GM21737 (cell line): Measurements from ENCODE around the gene NR4A1.

Source experiments
- ATAC-seq: cut with Tn5 transposase; IDR thresholded peaks from one replicate; pipeline ENCODE4 v1.9.1; 2021; ENCODE audit warnings: mild to moderate bottlenecking, moderate library complexity; ENCODE audit not compliant: unreplicated experiment

NR4A1 gene

DNA sequence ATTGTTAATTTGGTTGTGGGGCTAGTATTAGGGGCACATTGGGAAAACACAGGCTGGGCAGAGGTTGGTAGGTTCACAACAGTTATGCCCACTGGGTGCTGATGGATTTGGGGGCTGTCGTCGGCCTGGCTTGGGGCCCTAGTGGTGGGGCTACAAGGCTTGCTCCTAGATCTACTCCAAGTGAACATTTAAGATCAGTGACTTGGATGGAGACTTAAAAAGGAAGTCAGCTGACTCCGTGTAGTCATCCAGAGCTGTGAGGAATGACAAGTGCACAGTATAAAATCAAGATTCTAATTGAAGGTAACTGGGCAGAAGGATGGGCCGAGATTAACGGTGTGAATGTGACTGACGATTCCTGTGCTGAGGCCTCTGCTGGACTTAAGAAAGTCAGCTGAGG, 12.8 kb upstream of the NR4A1 start:
- no peak for ATAC-seq

- ATAC-seq, result no peak
These were observed 10.2 kb upstream of the NR4A1 start for GRCh38 chr12:52041035-52041434.

DNA sequence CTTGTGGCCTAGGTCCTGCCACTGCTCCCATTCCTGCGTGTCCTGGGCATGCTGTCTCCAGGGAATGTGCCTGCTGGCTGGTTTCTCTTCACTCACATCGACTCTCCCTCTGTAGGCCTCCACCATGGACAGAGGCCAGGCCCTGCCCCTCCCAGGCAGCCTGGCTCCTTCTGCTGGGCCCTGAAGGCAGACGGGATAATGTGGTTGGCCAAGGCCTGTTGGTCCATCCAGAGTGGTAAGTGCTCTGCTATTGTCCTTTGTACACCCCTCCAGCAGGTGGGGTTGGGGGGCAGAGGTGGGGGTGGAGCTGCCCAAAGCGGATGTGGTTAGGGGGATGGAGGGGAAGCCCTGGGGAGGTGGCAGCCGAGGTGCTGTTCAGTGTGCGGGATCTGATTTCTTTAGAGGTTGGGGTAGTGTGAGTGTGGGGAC, 9.5 kb upstream of the NR4A1 start:
- no peak for ATAC-seq

DNA sequence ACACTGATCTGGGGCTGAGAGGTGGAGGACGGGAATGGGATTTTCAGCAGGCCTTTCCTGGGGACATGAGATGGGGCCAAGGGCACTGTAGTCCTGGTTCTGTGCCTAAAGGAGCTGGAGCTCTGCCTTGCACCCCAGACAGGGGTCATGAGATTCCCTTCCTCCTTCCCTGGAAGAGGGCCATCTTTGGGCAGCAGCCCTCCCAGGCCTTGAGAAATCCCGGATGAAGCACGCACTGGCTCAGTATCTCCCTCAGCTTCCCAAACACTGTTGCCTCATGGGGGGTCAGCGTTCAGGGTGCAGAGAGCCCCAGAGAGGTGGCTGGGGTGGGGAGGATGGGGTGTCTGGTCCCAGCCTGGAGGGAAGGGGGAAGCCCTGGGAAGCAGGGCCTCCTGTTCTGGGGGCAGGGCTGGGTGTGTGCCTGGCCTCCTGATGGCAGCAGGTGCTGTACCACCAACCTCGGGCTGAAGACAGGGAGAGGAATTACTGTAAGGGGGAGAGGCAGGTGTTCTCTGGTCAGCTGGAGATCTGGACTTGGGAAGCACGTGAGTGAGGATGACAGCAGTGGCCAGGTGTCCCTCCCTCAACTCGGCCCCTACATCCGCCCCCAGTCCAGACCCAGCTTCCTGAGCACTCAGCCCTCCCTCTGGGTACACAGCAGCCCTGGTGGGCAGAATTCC, 8.4 kb upstream of the NR4A1 start:
- ATAC-seq, result no peak

GRCh38 chr12:52043386-52044212, 7.6 kb upstream of the NR4A1 start:
- no peak for ATAC-seq

- ATAC-seq, result no peak
These were observed 6.8 kb upstream of the NR4A1 start for GRCh38 chr12:52044292-52044983.

- no peak for ATAC-seq
These were observed 5.4 kb upstream of the NR4A1 start for GRCh38 chr12:52045794-52046199.

DNA sequence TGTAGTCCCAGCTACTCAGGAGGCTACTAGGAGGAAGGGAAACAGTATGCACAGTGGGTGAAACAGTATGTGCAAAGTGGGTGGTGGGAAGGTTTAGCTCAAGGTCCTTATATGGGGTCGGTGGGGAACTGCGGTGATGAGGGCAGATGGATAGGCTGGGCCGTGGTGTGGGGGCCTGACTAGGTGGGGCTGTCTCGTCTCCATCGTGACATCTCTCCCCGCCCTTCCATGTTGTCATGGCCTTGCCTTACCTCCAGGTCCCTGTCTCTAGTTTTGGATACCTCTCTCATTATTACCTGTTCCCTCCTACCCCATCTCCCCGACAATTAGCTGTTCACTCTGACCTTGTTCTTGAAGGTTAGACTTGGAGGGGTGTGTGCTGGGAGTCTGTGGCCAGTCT, 4.4 kb upstream of the NR4A1 start:
- ATAC-seq, result no peak

- no peak for ATAC-seq
These were observed 2.0 kb upstream of the NR4A1 start for GRCh38 chr12:52049286-52049685.

GRCh38 chr12:52049688-52050087, 1.6 kb upstream of the NR4A1 start:
- ATAC-seq, result no peak

- peak; percentile 2 for ATAC-seq
These were observed 1.0 kb upstream of the NR4A1 start for GRCh38 chr12:52050116-52050757.

DNA sequence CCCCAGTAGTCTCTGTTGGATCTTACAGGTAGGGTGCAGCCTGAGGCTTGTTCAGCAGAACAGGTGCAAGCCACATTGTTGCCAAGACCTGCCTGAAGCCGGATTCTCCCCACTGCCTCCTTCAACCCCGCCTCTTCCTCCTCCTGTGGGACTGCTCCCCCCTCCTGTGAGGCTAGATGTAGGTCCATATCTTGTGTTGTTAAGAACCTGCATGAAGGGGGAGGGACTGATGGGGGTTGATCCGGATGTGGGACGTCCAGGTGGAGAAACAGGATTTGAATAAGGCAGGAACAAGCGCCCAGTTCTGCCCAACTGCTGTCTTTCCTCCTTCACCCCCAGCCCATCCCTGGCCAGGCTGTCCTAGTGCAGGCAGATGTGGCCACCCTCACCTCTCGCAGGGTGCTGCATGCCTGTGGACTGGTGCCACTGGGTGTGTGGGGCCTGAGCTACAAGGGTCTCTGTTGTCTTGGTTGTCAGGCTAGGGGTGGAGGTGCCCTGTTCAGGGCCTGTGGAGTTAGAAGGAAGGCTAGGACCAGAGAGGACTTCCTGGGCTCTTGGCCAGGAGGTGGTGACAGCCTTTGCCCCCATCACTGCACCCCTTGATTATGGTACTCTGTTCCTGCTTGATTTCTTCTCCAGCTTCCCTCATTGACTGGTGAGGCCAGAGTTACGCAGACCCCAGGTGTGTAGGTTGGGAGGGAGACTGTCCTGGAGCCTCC, 1.4 kb downstream of the NR4A1 start:
- ATAC-seq, result no peak

DNA sequence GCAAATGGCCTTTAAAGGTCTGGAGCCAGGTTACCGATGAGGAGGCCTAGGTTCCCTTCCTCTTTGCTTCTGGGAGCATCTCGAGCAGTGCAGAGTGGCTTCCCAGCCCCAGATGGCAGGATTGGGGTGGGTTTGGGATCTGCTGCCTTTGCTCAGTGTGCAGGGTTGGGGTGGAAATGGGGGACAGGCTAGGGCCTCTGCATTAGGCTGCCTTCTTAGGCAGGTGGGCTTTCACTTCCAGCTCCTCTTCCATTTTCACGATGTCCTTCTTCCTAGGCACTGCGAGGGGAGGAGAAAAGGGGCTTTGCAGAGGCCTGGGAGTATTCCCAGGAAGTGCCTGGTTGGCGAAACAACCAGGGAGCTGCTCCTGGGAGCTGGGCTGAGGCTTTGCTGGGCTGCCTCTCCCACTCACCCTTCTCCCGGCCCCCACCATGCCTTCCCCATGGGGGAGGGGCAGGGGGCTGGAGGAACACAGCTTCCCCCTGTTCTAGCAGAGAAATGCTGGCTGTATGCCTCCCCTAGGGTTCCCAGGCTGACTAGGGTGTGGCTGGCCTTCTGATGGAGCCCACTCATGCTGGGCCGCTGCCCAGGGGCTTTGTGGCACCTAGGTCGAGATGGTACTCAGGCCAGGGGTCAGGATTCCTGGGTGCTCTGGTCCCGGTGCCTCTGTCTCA, 2.4 kb downstream of the NR4A1 start:
- ATAC-seq, result no peak

DNA sequence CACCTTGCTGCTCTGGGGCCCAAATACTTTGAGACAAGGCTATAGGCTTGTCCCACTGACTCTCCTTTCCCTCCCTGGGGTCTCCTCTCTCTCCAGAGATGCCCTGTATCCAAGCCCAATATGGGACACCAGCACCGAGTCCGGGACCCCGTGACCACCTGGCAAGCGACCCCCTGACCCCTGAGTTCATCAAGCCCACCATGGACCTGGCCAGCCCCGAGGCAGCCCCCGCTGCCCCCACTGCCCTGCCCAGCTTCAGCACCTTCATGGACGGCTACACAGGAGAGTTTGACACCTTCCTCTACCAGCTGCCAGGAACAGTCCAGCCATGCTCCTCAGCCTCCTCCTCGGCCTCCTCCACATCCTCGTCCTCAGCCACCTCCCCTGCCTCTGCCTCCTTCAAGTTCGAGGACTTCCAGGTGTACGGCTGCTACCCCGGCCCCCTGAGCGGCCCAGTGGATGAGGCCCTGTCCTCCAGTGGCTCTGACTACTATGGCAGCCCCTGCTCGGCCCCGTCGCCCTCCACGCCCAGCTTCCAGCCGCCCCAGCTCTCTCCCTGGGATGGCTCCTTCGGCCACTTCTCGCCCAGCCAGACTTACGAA, 3.1 kb downstream of the NR4A1 start:
- no peak for ATAC-seq

DNA sequence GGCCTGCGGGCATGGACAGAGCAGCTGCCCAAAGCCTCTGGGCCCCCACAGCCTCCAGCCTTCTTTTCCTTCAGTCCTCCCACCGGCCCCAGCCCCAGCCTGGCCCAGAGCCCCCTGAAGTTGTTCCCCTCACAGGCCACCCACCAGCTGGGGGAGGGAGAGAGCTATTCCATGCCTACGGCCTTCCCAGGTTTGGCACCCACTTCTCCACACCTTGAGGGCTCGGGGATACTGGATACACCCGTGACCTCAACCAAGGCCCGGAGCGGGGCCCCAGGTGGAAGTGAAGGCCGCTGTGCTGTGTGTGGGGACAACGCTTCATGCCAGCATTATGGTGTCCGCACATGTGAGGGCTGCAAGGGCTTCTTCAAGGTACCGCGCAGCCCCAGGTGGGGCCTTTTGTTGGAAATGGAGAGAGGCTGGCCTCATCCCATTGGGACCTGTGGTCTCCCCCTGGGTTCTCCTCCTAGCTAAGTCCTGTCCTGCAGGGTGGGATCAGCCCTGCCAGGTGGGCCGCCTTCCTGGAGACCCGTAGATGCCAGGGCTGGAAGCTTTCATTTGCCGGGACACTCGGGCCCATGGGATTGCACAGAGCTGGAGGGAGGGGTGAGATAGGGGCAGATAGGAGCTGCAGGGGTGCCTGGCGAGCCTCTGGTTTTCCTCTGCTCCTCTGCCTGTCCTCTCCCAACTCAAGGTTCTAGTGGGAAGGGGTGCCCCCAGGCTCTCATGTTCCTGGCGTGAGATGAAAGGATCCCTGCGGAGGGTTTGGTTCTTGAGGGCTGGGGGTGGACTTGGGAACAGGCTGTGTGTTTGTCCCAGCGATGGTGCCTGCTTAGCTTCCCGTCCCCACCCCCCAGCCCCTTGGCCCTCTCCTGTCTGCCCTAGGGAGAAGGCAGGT, 3.8 kb downstream of the NR4A1 start:
- ATAC-seq, result no peak

DNA sequence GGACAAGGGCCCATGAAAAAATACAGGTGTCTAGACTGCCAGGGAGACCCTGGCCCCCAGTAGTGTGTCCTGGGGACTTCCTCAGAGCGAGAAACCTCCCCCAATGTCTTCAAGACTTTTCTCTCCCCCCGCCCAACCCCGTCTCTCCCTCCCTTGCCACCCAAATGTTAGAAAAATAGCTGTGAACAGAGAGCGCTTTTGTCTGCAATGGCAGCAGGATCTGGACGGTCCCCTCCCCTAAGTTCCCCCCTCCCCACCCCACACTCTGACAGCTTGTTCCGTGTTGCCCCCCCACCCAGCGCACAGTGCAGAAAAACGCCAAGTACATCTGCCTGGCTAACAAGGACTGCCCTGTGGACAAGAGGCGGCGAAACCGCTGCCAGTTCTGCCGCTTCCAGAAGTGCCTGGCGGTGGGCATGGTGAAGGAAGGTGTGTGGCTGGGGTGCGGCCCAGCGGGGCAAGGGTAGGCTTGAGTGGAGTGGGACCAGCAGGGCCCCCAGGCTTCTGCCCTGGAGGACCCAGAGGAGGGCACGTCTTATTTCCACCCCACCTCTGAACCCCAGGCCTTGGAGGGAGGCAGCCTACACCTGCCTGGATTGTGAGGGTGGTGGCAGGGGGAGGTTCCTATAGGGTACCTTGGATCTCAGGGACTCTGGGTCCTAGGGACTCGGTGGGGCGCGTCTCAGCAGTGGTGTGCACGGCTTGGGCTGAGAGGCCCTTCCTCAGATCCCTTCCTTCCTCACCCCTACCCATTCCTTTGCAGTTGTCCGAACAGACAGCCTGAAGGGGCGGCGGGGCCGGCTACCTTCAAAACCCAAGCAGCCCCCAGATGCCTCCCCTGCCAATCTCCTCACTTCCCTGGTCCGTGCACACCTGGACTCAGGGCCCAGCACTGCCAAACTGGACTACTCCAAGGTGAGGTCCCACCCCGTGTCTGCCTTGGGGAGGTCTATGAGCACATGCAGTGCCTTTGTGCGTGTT, 4.8 kb downstream of the NR4A1 start:
- no peak for ATAC-seq

DNA sequence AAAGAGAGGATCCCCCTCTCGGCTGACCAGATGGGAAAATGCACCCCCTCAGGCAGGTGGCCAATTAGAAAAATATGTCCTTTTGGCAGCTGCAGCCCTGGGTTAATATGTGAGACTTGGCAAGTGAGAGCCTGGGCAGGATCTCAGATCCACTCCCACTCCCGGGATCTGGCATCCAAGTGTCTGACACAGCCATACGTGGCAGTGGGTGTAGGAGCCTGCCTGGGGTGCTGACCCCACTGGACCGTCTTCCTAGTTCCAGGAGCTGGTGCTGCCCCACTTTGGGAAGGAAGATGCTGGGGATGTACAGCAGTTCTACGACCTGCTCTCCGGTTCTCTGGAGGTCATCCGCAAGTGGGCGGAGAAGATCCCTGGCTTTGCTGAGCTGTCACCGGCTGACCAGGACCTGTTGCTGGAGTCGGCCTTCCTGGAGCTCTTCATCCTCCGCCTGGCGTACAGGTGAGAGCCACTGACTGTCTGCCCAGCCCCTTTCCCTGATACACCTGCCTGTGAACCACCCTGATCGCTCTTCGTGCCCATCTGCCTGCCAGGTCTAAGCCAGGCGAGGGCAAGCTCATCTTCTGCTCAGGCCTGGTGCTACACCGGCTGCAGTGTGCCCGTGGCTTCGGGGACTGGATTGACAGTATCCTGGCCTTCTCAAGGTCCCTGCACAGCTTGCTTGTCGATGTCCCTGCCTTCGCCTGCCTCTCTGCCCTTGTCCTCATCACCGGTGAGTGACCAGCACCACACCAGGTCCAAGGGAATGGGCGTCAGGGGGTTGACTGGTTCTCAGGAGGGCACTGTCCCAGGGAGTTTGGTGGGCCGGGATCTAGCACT, 5.8 kb downstream of the NR4A1 start:
- no peak for ATAC-seq
